GM12801 (cell line): ENCODE data around the gene FOS.

Source experiments
- CTCF ChIP-seq: IDR thresholded peaks from one replicate; pipeline ENCODE4 v1.5.1; 2011; ENCODE audit warnings: control low read depth; ENCODE audit not compliant: insufficient read length; ENCODE audit errors: extremely low read depth

Gene FOS

GRCh38 chr14:75315144-75315543 lies 36.5 kb downstream of the FOS start:
- no peak for TF ChIP-seq CTCF

- no peak for TF ChIP-seq CTCF
These were observed 38.5 kb downstream of the FOS start for GRCh38 chr14:75317148-75317547.

GRCh38 chr14:75318353-75318752 lies 39.7 kb downstream of the FOS start:
- no peak for TF ChIP-seq CTCF

- TF ChIP-seq CTCF: no peak
These were observed 40.4 kb downstream of the FOS start for GRCh38 chr14:75319021-75319420.

- TF ChIP-seq CTCF: no peak
These were observed 41.6 kb downstream of the FOS start for GRCh38 chr14:75320196-75320595.

GRCh38 chr14:75322746-75323145 lies 44.1 kb downstream of the FOS start:
- no peak for TF ChIP-seq CTCF

- TF ChIP-seq CTCF: no peak
These were observed 44.9 kb downstream of the FOS start for GRCh38 chr14:75323571-75323970.
